Gastrocnemius medialis (tissue), 4 donors: ENCODE data around the gene GPR155. TPM values are rescaled to one million over a fixed set of nuclear protein-coding genes. Genes with fewer than 3 reads are reported as not detected.

Experiments used
- ATAC-seq, 2 donors: fragments of 150-250 bp; one replicate each; pipeline ENCODE4 v1.9.1; 2016
- DNase-seq, 2 donors: peaks; one replicate each; pipeline ENCODE4 v3.0.0-alpha.2; 2019
- H3K27ac ChIP-seq, 4 donors: fragments of 200-600 bp; sonication (generic); 1 replicate in 1 of 4; 2 replicates in 3 of 4; pipeline ENCODE4 v1.5.1; 2016 to 2018; ENCODE audit warnings: mild to moderate bottlenecking in 2 of 4, moderate library complexity in 1 of 4
- H3K27me3 ChIP-seq, 3 donors: fragments of 200-600 bp; sonication (generic) in 2 of 3; 1 replicate in 1 of 3; 2 replicates in 2 of 3; pipeline versions ENCODE4 v1.5.1 to v1.6.0; 2016 to 2019; ENCODE audit warnings: mild to moderate bottlenecking in 1 of 3, moderate library complexity in 1 of 3
- H3K36me3 ChIP-seq, 2 donors: fragments of 200-600 bp; sonication (generic) in 1 of 2; one replicate each; pipeline ENCODE4 v1.5.1; 2017 to 2018
- H3K4me1 ChIP-seq, 2 donors: fragments of 200-600 bp; sonication (generic) in 1 of 2; one replicate each; pipeline ENCODE4 v1.5.1; 2016 to 2017; ENCODE audit warnings: mild to moderate bottlenecking in 2 of 2
- H3K4me3 ChIP-seq, 4 donors: fragments of 200-600 bp; sonication (generic) in 3 of 4; 1 replicate in 1 of 4; 2 replicates in 3 of 4; pipeline ENCODE4 v1.5.1; 2016 to 2019; ENCODE audit warnings: mild to moderate bottlenecking in 2 of 4
- H3K9me3 ChIP-seq, 3 donors: fragments of 200-600 bp; sonication (generic) in 2 of 3; 1 replicate in 1 of 3; 2 replicates in 2 of 3; pipeline ENCODE4 v1.5.1; 2016 to 2019
- CTCF ChIP-seq, 5 experiments: fragments of 450-650 bp in 3 of 5; fragments of 200-600 bp in 2 of 5; sonication (generic) in 2 of 5; IDR thresholded peaks in 4 of 5; conservative IDR thresholded peaks in 1 of 5; 1 replicate in 4 of 5; 2 replicates in 1 of 5; pipeline ENCODE4 v1.5.1; 2016 to 2019; ENCODE audit warnings: antibody characterized with exemption in 5 of 5, mild to moderate bottlenecking in 3 of 5, moderate library complexity in 3 of 5
- POLR2A ChIP-seq, 2 donors: fragments of 450-650 bp; IDR thresholded peaks; one replicate each; pipeline ENCODE4 v1.6.1; 2017; ENCODE audit warnings: antibody characterized with exemption in 2 of 2, mild to moderate bottlenecking in 2 of 2, moderate library complexity in 2 of 2
- in situ Hi-C, 4 donors: fragments of 200-750 bp; cut with MboI; loops; one replicate each; pipeline versions ENCODE4 v1.15.0 to v1.8.0; 2017; ENCODE audit warnings: low sequenced_read_pairs in 4 of 4
- intact Hi-C: fragments of 100-400 bp; cut with DNase I; formaldehyde crosslinking; loops from one replicate; pipeline ENCODE4 v1.15.1; 2023; ENCODE audit warnings: low total_unique reads
- total RNA-seq, 4 donors: library from RNA; depleted of rRNA; stranded (reverse); fragments of >200 nt; gene quantifications; one replicate each; pipeline versions ENCODE4 v1.1.0 to v1.2.3, GENCODE V29; 2016

The GPR155 gene
- total RNA-seq, 4 donors from 2014 or later, result 4.0 to 12.7 (median 7.3) TPM

GRCh38 chr2:174527959-174528358, 41.1 kb upstream of the GPR155 start:
- DNase-seq (no peak), ATAC-seq (no peak)
- Histone ChIP-seq H3K36me3 (no peaks in the 10 kb centered on the region), H3K27me3 (no peaks in the 10 kb centered on the region), H3K27ac (no peak overlapping the region), H3K4me3 (no peak overlapping the region), H3K4me1 (no peaks in the 10 kb centered on the region), H3K9me3 (no peaks in the 10 kb centered on the region)
- intact Hi-C loops, result no loop called here
- in situ Hi-C loops, result loop anchor here in 2 of 4 donors (10.0 kb wide), 1 partner anchor 63 kb away; no protein-coding TSS in a partner anchor
- TF ChIP-seq POLR2A (IDR thresholded peaks at IDR 0.05) (no peak), CTCF (IDR thresholded peaks at IDR 0.05 in 4 of 5, conservative IDR thresholded peaks at IDR 0.05 in 1 of 5) (no peak)

- H3K27me3 ChIP-seq, result no peaks in the 10 kb centered on the region
- intact Hi-C loops (no loop called here), in situ Hi-C loops (loop anchor here in 2 of 4 donors (10.0 kb wide), 1 partner anchor 62 kb away; no protein-coding TSS in a partner anchor)
- no peaks in the 10 kb centered on the region for H3K36me3 ChIP-seq
- no peak for ATAC-seq
- TF ChIP-seq CTCF (IDR thresholded peaks at IDR 0.05 in 4 of 5, conservative IDR thresholded peaks at IDR 0.05 in 1 of 5) (no peak), POLR2A (IDR thresholded peaks at IDR 0.05) (no peak)
- no peak overlapping the region for H3K4me3 ChIP-seq
- no peaks in the 10 kb centered on the region for H3K4me1 ChIP-seq
- DNase-seq, result no peak
- H3K27ac ChIP-seq, result no peak overlapping the region
- H3K9me3 ChIP-seq, result no peaks in the 10 kb centered on the region
These were observed 40.4 kb upstream of the GPR155 start for GRCh38 chr2:174527101-174527721.

GRCh38 chr2:174524527-174524926, 37.7 kb upstream of the GPR155 start:
- Histone ChIP-seq H3K9me3 (no peaks in the 10 kb centered on the region), H3K36me3 (no peaks in the 10 kb centered on the region), H3K4me1 (no peaks in the 10 kb centered on the region), H3K27ac (no peak overlapping the region), H3K27me3 (no peaks in the 10 kb centered on the region), H3K4me3 (no peak overlapping the region)
- in situ Hi-C loops, result loop anchor here in 2 of 4 donors (10.0 kb wide), 1 partner anchor 60 kb away; no protein-coding TSS in a partner anchor
- ATAC-seq (no peak), DNase-seq (no peak)
- intact Hi-C loops, result no loop called here
- TF ChIP-seq CTCF (IDR thresholded peaks at IDR 0.05 in 4 of 5, conservative IDR thresholded peaks at IDR 0.05 in 1 of 5) (no peak), POLR2A (IDR thresholded peaks at IDR 0.05) (no peak)

GRCh38 chr2:174522553-174522952, 35.7 kb upstream of the GPR155 start:
- in situ Hi-C loops (loop anchor here in 2 of 4 donors (10.0 kb wide), 1 partner anchor 58 kb away; no protein-coding TSS in a partner anchor), intact Hi-C loops (loop anchor here (2.0 kb wide), 1 partner anchor 58 kb away; no protein-coding TSS in a partner anchor)
- no peak for ATAC-seq
- no peak overlapping the region for H3K4me3 ChIP-seq
- TF ChIP-seq CTCF (IDR thresholded peaks at IDR 0.05 in 4 of 5, conservative IDR thresholded peaks at IDR 0.05 in 1 of 5) (no peak), POLR2A (IDR thresholded peaks at IDR 0.05) (no peak)
- H3K27ac ChIP-seq, result no peak overlapping the region
- H3K36me3 ChIP-seq, result no peaks in the 10 kb centered on the region
- H3K4me1 ChIP-seq, result no peaks in the 10 kb centered on the region
- no peak for DNase-seq
- no peaks in the 10 kb centered on the region for H3K27me3 ChIP-seq
- no peaks in the 10 kb centered on the region for H3K9me3 ChIP-seq
